HTERT RPE-1 (cell line): ENCODE results near the gene GLYATL3.

Experiments used
- in situ Hi-C: fragments of 300-500 bp; cut with MboI; formaldehyde crosslinking; loops from 4 replicates; pipeline ENCODE4 v1.14.3; 2020; ENCODE audit warnings: low sequenced_read_pairs

The GLYATL3 gene

GRCh38 chr6:49513153-49513989 lies 13.6 kb downstream of the GLYATL3 start:
- in situ Hi-C loops = no loop called here

DNA sequence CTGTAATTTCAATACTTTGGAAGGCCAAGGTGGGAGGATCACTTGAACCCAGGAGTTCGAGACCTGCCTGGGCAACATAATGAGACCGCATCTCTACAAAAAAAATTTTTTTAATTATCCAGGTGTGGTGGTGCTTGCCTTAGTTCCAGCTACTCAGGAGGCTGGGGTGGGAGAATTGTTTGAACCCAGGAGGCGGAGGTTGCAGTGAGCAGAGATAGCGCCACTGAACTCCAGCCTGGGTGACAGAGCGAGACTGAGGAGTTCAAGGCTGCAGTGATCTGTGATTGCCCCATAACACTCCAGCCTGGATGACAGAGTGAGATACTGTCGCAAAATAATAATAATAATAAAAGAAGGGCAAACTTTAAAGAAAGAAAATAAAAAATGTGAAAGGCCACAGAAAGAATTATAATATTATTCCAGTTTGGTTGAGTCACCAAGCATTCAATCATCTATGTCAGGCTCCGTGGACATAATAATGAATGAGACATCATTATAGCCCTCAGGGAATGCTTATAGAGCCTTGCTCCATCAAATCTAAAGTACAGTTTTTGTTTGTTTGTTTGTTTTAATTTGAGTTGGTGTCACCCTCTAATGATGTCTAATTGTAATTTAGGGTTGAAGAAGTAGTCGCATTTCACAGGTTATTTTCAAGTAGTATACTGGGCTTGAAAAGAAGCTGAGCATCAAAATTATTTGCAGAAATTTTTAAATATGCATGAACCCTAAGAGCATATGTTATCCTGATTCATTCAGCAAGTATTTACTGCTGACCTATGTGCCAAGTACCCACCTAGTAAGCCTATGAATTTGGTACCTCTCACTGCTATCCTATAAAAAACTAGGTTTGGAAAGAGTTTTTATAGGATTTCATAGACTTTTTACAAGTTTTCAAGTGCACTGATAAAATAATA lies 15.1 kb downstream of the GLYATL3 start:
- in situ Hi-C loops = no loop called here

DNA sequence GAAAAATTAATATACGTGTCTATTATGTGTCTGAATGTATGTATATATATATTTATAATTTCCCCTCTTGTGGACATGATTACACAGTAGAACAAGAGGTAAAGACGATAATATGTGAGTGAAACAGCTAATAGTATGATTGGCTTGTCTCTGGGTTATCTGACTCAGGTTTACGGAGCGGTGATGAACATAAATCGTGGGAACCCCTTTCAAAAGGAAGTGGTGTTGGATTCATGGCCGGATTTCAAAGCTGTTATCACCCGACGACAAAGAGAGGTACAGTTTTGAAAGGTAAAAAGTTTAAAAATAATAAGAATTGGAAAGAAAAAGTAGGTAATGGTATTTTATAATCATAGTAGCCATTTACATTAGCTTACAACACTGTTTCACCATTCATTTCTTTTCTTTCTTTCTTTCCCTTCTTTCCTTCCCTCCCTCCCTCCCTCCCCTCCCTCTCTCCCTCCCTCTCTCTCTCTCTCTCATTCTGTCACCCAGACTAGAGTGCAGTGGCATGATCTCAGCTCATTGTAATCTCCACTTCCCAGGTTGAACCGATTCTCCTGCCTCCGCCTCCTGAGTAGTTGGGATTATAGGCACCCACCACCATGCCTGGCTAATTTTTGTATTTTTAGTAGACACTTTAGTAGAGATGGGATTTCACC lies 15.9 kb downstream of the GLYATL3 start:
- in situ Hi-C loops = no loop called here

DNA sequence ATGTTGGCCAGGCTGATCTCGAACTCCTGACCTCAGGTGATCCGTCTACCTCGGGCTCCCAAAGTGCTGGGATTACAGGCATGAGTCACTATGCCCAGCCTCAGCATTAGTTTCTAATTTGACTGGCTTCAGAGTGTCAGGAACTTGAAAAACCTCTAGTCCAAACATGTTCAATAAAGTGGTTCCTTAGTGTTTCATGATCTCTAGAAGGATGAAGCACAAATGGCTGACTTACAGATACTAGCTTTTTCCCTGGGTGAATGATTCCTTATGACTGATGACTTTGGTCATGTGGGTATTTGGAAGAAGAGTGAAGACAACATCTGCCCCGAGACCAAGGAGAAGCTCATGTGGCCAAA lies 16.4 kb downstream of the GLYATL3 start:
- in situ Hi-C loops = no loop called here

GRCh38 chr6:49517919-49518318 lies 18.2 kb downstream of the GLYATL3 start:
- in situ Hi-C loops = no loop called here

GRCh38 chr6:49519660-49520059 lies 19.9 kb downstream of the GLYATL3 start:
- in situ Hi-C loops = no loop called here

DNA sequence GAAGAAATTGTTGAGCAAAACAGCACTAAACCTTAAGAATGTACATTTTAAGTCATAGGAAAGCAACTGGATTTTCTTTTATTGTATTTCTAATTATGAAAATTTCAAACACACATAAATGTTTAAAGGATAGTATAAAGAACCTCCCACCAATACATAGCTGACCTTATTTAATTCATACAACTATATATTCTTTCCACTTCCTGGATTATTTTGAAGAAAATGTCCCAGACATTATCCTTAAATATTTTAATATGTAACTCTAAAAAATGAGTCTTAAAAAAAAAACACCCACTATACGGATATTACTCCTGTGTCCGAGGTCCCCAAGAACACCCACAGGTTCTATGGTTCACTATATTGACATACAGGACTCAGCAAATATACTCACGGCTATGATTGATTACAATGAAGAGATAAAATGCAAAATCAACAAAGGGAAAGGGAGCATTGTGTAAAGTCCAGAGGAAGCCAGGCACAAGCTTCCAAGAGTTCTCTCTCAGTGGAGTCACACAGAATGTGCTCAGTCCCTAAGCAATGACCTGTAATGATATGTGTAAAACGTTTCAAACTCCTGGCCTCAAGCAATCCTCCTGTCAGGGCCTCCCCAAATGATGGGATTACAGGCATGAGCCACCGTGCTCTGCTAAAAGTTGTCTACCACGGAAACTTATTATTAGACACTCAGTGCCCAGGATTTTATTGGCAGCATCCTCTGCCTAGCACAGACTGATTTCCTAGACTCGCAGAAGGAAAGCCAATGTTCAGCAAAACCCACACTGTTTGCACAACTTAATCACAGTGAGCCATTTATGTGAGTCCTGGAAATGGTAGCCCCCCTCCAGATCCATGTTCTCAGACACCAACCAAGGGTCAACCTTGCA lies 23.2 kb downstream of the GLYATL3 start:
- in situ Hi-C loops = no loop called here

DNA sequence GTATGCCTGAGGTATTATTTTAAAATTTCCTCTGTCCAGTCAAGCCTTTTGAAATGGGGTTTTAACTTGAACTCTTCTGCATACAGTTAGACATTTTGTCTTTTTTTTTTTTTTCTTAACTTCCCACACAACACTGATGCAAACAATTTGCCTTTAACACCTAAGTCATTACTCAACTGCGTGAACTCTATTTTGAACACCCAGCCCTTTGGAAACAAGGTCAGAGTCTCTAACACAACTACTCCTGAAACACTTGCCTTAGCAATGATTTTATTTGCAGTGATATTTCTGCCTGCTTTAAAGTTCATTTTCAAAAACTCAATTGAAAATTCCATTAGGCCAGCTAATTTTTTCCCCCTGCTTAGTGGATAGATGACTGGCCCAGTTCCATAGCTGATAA lies 24.2 kb downstream of the GLYATL3 start:
- in situ Hi-C loops = no loop called here

- in situ Hi-C loops = no loop called here
Measured at GRCh38 chr6:49524541-49524940, 24.8 kb downstream of the GLYATL3 start.

- in situ Hi-C loops = no loop called here
Measured at GRCh38 chr6:49526598-49526997, 26.9 kb downstream of the GLYATL3 start.

- in situ Hi-C loops = no loop called here
Measured at GRCh38 chr6:49527320-49527719, 27.6 kb downstream of the GLYATL3 start.

- in situ Hi-C loops = no loop called here
Measured at GRCh38 chr6:49528571-49528970, 28.8 kb downstream of the GLYATL3 start.

- in situ Hi-C loops = no loop called here
Measured at GRCh38 chr6:49530141-49530776, 30.5 kb downstream of the GLYATL3 start.

DNA sequence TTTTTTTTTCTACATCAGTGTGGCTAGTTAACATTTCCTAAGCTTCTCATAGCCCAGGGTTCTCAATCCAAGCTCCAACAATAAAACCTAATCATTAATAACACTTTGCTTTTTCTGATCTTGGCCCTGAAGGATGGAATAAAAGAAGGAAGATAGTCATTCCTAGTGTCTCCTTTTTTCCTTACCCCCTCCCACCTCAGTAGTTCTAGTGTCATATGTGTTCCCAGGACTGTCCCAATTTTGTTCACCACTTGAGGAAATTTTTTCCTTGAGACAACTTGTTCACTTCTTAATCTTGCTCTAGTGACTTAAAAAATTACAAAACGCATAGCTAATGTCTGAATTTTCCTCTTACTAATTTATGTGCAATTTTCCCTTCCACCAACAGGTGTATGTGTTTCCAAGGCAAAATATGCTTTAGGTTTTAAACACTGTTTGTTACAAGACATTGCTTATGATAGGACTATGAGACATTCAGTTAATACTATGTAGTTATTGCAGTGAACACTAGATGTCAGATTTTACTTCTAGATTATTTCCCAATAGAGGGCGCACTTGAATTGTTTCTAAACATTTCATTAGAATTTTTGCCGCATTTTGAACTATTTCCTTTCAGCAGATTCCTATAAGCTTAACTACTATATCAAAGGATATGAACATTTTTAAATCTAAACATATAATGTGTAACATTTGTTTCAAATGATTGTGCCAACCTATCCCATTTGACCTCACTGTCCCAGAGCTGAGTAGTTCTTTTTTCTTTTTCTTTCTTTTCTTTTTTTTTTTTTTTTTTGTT lies 32.2 kb downstream of the GLYATL3 start:
- in situ Hi-C loops = no loop called here

- in situ Hi-C loops = no loop called here
Measured at GRCh38 chr6:49535795-49536194, 36.1 kb downstream of the GLYATL3 start.

- in situ Hi-C loops = no loop called here
Measured at GRCh38 chr6:49539102-49539501, 39.4 kb downstream of the GLYATL3 start.

- in situ Hi-C loops = no loop called here
Measured at GRCh38 chr6:49540614-49541013, 40.9 kb downstream of the GLYATL3 start.

- in situ Hi-C loops = no loop called here
Measured at GRCh38 chr6:49541210-49541724, 41.5 kb downstream of the GLYATL3 start.

DNA sequence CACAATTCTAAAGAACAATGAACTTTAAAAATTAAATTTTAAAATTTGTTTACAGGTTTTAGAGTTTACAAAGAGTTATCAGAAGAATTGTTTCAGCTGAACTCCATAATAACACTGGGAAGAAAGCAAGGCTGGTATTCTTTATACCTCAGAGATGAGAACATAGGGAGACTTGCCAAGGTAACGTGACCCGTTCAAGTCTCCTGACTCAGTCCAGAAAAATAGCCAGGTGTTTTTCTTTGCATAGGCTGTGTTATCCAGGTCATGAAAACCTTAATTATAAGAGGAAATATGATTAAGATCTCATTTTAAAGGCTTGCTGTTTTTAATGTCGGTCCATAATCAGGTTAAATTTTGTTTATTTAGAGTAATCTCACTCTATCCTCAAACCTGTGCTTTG lies 42.2 kb downstream of the GLYATL3 start:
- in situ Hi-C loops = no loop called here
